ENCODE data around the gene ARHGAP26.

- no peak for TF ChIP-seq CTCF (conservative IDR thresholded peaks at IDR 0.05; ENCODE audit: low read depth in 2 of 2)
- no peak for TF ChIP-seq EZH2 (IDR thresholded peaks at IDR 0.05; ENCODE audit: low read depth, unreplicated experiment)
- no peak for TF ChIP-seq EZH2phosphoT487 (IDR thresholded peaks at IDR 0.05; ENCODE audit: unreplicated experiment)
- no peak for TF ChIP-seq REST (IDR thresholded peaks at IDR 0.05; ENCODE audit: unreplicated experiment)
- TF ChIP-seq POLR2AphosphoS5 (IDR thresholded peaks at IDR 0.05; ENCODE audit: low read depth) = no peak
- no peak for TF ChIP-seq JUNB (IDR thresholded peaks at IDR 0.05; ENCODE audit: unreplicated experiment)
- no peak for TF ChIP-seq CREB1 (CRISPR knock-in tag; IDR thresholded peaks at IDR 0.05; ENCODE audit: low read depth)
- TF ChIP-seq STAT1 (IDR thresholded peaks at IDR 0.05; ENCODE audit: unreplicated experiment) = no peak
- no peak for TF ChIP-seq ETS1 (IDR thresholded peaks at IDR 0.05)
- no peak for TF ChIP-seq ZNF114 (CRISPR knock-in tag; IDR thresholded peaks at IDR 0.05)
- no peak for TF ChIP-seq ZNF462 (CRISPR knock-in tag; IDR thresholded peaks at IDR 0.05)
- TF ChIP-seq NANOG (IDR thresholded peaks at IDR 0.05; ENCODE audit: borderline replicate concordance) = no peak
Observed at GRCh38 chr5:142820447-142820846, 50.3 kb downstream of the ARHGAP26 start.

All from GM23338 (cell line).